ENCODE data around the gene FBN1. TPM values are rescaled to one million over a fixed set of nuclear protein-coding genes. Genes with fewer than 3 reads are reported as not detected.

The FBN1 gene
- total RNA-seq, 2 experiments from 2014 or later: 1.3 to 1.7 TPM

GRCh38 chr15:48375767-48376166 lies 269.7 kb downstream of the FBN1 start:
- POLR2A ChIA-PET: no interaction called here
- Mint-ChIP-seq H3K27me3 (peaks cover 33% of the 10 kb centered on the region), H3K9me3 (peaks cover 2% of the 10 kb centered on the region)

DNA sequence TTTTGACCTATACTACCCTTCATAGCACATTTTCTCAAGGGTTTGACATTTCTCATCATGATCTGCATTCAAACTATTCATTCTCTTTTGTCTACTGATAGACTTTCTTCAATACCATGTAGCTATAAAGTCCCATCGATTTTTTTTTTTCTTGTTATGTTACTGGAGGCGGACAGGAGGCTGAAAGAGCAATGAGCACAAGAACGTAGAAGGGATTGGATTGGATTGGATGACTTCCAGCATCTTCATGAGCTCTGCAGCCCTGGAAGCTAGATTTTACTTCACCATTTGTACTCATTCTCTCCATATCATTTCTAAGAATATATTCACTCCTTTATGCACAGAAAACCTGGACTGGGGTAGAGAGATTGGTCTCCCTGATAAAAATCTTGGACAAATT lies 271.0 kb downstream of the FBN1 start:
- peaks cover 32% of the 10 kb centered on the region for H3K27me3 Mint-ChIP-seq
- H3K9me3 Mint-ChIP-seq: peaks cover 2% of the 10 kb centered on the region
- H3K36me3 Mint-ChIP-seq (ENCODE audit: low read depth): no peaks in the 10 kb centered on the region
- no peak for DNase-seq
- CTCF ChIA-PET: no interaction called here
- POLR2A ChIA-PET: no interaction called here
- no peak overlapping the region for H3K27ac Mint-ChIP-seq
- no peak overlapping the region for H3K4me3 Mint-ChIP-seq
- no peaks in the 10 kb centered on the region for H3K4me1 Mint-ChIP-seq

More at GRCh38 chr15:48375767-48376166, 269.7 kb downstream of the FBN1 start:
- CTCF ChIA-PET: no interaction called here
- Mint-ChIP-seq H3K4me3 (no peak overlapping the region), H3K4me1 (no peaks in the 10 kb centered on the region), H3K36me3 (ENCODE audit: low read depth) (no peaks in the 10 kb centered on the region), H3K27ac (no peak overlapping the region)
- DNase-seq: no peak

DNA sequence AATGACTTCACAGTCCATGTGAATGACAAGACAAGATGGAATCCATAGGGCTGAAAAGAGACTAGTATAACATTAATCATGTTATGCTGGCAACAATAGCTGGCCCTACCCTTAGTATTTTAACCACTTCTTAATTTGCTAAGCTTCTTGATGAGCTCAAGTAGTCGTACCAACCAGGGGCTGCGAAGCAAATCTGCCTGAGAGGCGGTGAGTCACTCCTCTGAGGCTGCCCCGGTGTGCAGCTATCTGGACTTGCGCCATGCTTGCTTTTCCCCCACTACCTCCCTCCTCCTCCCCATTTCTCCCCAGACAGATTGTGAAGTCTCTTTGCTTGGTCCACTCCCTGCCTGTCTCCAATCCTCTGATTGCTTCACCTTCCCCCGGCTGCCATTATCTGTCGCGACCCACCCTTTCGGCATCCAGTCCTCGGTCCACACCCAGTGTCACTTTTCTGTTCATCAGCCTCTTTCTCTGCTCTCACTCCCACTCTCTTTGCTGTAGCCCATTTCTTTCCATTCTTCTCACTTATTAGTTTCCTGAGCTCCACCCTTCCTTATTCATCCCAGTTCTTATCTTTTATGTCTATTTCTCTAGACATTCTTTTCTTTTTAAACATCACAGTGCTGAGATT lies 271.6 kb downstream of the FBN1 start:
- no peaks in the 10 kb centered on the region for H3K4me1 Mint-ChIP-seq
- peaks cover 32% of the 10 kb centered on the region for H3K27me3 Mint-ChIP-seq
- H3K4me3 Mint-ChIP-seq: no peak overlapping the region
- peaks cover 2% of the 10 kb centered on the region for H3K9me3 Mint-ChIP-seq
- ChIA-PET CTCF (no interaction called here), POLR2A (no interaction called here)
- H3K36me3 Mint-ChIP-seq (ENCODE audit: low read depth): no peaks in the 10 kb centered on the region
- DNase-seq: no peak
- H3K27ac Mint-ChIP-seq: no peak overlapping the region

DNA sequence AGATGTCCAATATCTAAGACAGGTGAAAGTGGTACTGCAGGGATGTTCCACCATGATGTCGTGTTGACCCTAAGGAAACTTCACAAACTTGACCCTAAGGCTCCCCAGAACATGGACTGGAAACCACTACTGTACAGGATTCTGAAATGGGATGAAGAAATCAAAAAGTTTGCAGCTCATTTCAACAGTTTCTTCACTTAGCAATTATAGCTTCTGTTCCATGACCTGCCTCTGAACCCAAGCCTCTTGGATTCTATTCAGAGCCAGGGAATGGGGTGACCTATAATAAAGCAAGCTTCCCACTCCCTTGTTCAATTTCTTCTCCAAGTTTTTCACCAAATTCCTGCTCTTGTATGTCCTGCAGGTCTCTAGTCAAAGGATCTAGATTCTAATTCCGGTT lies 273.5 kb downstream of the FBN1 start:
- no peak overlapping the region for H3K27ac Mint-ChIP-seq
- POLR2A ChIA-PET: no interaction called here

DNA sequence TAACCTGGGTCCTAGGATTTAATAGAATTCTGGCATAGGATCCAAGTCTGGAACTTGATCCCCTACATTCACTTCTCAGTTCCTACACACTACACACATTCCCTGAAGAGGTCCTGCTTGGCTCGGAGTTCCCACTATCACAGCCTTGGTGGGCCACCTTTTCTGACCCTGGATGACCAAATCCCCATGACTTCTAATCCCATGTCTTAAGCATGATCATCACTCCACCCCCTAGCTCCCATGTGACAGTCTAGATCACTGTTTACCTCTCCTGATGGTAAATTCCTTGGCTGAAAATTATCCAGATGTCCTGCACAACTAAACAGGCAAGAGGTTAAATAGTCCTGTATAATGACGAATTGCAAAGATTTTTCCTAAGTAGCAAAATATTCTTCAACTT lies 274.0 kb downstream of the FBN1 start:
- no peaks in the 10 kb centered on the region for H3K36me3 Mint-ChIP-seq (ENCODE audit: low read depth)
- H3K4me1 Mint-ChIP-seq: no peaks in the 10 kb centered on the region
- DNase-seq: no peak
- no peak overlapping the region for H3K4me3 Mint-ChIP-seq
- ChIA-PET POLR2A (no interaction called here), CTCF (interaction anchor here (1.3 to 1.8 kb wide), 2 partner anchors 13 to 19 kb away, joined by 4 read pairs; no protein-coding TSS in a partner anchor)
- peaks cover 35% of the 10 kb centered on the region for H3K27me3 Mint-ChIP-seq
- no peaks in the 10 kb centered on the region for H3K9me3 Mint-ChIP-seq
- H3K27ac Mint-ChIP-seq: no peak overlapping the region

More for the DNA sequence above, 273.5 kb downstream of the FBN1 start:
- no peak for DNase-seq
- no peak overlapping the region for H3K4me3 Mint-ChIP-seq
- H3K9me3 Mint-ChIP-seq: peaks cover under 1% of the 10 kb centered on the region
- H3K4me1 Mint-ChIP-seq: no peaks in the 10 kb centered on the region
- peaks cover 30% of the 10 kb centered on the region for H3K27me3 Mint-ChIP-seq
- H3K36me3 Mint-ChIP-seq (ENCODE audit: low read depth): no peaks in the 10 kb centered on the region
- CTCF ChIA-PET: interaction anchor here (1.3 to 1.8 kb wide), 2 partner anchors 14 to 20 kb away, joined by 4 read pairs; no protein-coding TSS in a partner anchor

DNA sequence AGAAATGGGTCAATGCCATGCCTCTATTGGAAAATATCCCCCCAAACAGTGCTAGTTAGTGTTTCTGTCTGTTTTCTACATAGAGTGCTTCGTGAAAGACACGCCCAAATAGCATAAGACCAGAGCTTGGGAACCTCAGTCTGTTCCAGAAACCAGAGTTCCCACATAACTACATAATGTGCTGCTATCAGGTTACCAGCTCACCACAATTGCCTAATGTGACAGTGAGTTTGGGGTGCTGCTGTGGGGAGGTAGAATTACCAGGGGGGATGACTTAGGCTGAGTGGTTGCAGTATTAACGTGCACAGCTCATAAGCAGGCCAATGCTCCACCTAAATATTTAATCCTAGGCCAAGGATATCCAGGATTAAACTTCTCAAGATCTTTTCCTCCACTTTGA lies 275.0 kb downstream of the FBN1 start:
- CTCF ChIA-PET: interaction anchor here (1.8 kb wide), 1 partner anchor 12 kb away, joined by 4 read pairs; no protein-coding TSS in a partner anchor

DNA sequence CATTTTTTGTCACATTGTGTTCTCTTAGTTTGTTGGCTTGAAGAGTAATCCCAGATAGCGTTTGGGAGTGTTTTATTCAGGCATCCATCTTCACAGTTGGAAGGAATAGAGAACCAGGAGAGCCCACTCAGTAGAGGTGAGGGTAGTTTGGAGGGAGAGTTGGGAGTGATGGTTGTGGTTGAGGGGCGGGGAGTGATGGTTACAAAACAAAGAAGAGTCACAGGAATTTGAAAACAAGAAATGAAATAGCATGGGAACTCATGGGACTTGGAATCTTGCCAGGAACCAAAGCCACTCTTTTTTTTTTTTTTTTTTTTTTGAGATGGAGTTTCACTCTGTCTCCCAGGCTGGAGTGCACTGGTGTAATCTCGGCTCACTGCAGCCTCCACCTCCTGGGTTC lies 278.0 kb downstream of the FBN1 start:
- ChIA-PET POLR2A (no interaction called here), CTCF (no interaction called here)
- H3K4me1 Mint-ChIP-seq: no peaks in the 10 kb centered on the region
- H3K9me3 Mint-ChIP-seq: no peaks in the 10 kb centered on the region
- DNase-seq: no peak
- H3K36me3 Mint-ChIP-seq (ENCODE audit: low read depth): no peaks in the 10 kb centered on the region
- H3K27ac Mint-ChIP-seq: no peak overlapping the region
- peaks cover 25% of the 10 kb centered on the region for H3K27me3 Mint-ChIP-seq
- H3K4me3 Mint-ChIP-seq: no peak overlapping the region

More for the DNA sequence above, 275.0 kb downstream of the FBN1 start:
- H3K4me3 Mint-ChIP-seq: no peak overlapping the region
- no peaks in the 10 kb centered on the region for H3K9me3 Mint-ChIP-seq
- H3K27me3 Mint-ChIP-seq: peaks cover 33% of the 10 kb centered on the region
- no peaks in the 10 kb centered on the region for H3K36me3 Mint-ChIP-seq (ENCODE audit: low read depth)
- H3K27ac Mint-ChIP-seq: no peak overlapping the region
- H3K4me1 Mint-ChIP-seq: no peaks in the 10 kb centered on the region
- POLR2A ChIA-PET: no interaction called here
- DNase-seq: no peak

- Mint-ChIP-seq H3K36me3 (ENCODE audit: low read depth) (no peaks in the 10 kb centered on the region), H3K27me3 (peaks cover 25% of the 10 kb centered on the region), H3K4me3 (no peak overlapping the region), H3K27ac (no peak overlapping the region), H3K9me3 (no peaks in the 10 kb centered on the region), H3K4me1 (no peaks in the 10 kb centered on the region)
- ChIA-PET POLR2A (no interaction called here), CTCF (no interaction called here)
- no peak for DNase-seq
Measured at GRCh38 chr15:48366584-48367312, 278.8 kb downstream of the FBN1 start.

DNA sequence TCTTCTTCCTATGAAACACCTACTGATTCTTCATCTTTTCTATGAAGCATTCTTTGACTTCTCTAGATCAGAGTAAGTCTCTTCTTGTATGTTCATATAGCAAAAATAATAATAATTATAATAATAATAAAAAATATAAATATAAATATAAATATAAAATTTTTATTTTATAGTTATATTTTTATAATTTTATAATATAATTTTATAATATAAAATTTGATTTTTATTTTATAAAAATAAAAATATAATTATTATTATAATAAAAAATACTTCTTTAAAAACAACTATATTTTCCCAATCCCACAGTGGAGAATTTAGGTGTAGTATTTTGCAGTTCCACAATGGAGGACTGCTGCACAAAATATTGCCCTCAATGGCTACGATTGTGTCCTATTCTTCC lies 279.9 kb downstream of the FBN1 start:
- H3K27ac Mint-ChIP-seq: no peak overlapping the region
- H3K4me1 Mint-ChIP-seq: peaks cover 2% of the 10 kb centered on the region
- no peaks in the 10 kb centered on the region for H3K36me3 Mint-ChIP-seq (ENCODE audit: low read depth)
- DNase-seq: no peak
- POLR2A ChIA-PET: no interaction called here
- peaks cover 22% of the 10 kb centered on the region for H3K27me3 Mint-ChIP-seq
- H3K9me3 Mint-ChIP-seq: no peaks in the 10 kb centered on the region
- no peak overlapping the region for H3K4me3 Mint-ChIP-seq
- CTCF ChIA-PET: no interaction called here

- Mint-ChIP-seq H3K9me3 (no peaks in the 10 kb centered on the region), H3K4me1 (peaks cover 7% of the 10 kb centered on the region)
- POLR2A ChIA-PET: no interaction called here
Measured at GRCh38 chr15:48363474-48363873, 282.0 kb downstream of the FBN1 start.

DNA sequence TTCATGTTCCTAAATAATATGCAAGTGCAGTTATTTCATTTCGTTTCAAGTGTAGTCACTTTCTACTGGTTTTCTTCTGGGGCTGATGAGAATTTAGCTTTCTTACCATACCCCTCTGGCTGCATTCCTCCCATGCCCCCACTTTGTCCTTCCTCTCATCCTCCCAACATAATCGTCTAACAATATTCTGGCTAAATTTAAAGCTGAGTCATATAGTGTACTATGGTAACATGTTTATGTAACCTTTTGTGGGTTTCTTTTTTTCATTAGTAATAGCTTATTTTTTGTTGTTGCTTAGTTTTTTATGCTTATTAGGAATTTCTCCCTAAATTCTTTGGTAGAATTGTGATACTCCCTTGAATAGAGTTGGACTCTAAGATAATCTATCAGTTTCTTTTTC lies 283.8 kb downstream of the FBN1 start:
- ChIA-PET POLR2A (no interaction called here), CTCF (interaction anchor here (1.2 kb wide), 1 partner anchor 9 kb away, joined by 3 read pairs; no protein-coding TSS in a partner anchor)
- Mint-ChIP-seq H3K4me1 (peaks cover 11% of the 10 kb centered on the region), H3K36me3 (ENCODE audit: low read depth) (no peaks in the 10 kb centered on the region), H3K27me3 (peaks cover 14% of the 10 kb centered on the region), H3K4me3 (no peak overlapping the region), H3K9me3 (no peaks in the 10 kb centered on the region), H3K27ac (no peak overlapping the region)
- no peak for DNase-seq

More at GRCh38 chr15:48363474-48363873, 282.0 kb downstream of the FBN1 start:
- no peaks in the 10 kb centered on the region for H3K36me3 Mint-ChIP-seq (ENCODE audit: low read depth)
- no peak overlapping the region for H3K4me3 Mint-ChIP-seq
- H3K27me3 Mint-ChIP-seq: peaks cover 19% of the 10 kb centered on the region
- no peak for DNase-seq
- H3K27ac Mint-ChIP-seq: no peak overlapping the region
- CTCF ChIA-PET: no interaction called here

- peaks cover 11% of the 10 kb centered on the region for H3K4me1 Mint-ChIP-seq
- CTCF ChIA-PET: no interaction called here
- H3K36me3 Mint-ChIP-seq (ENCODE audit: low read depth): no peaks in the 10 kb centered on the region
- no peaks in the 10 kb centered on the region for H3K9me3 Mint-ChIP-seq
- no peak overlapping the region for H3K4me3 Mint-ChIP-seq
- no peak for DNase-seq
- H3K27ac Mint-ChIP-seq: no peak overlapping the region
- POLR2A ChIA-PET: no interaction called here
- peaks cover 10% of the 10 kb centered on the region for H3K27me3 Mint-ChIP-seq
Measured at GRCh38 chr15:48360841-48361240, 284.7 kb downstream of the FBN1 start.

All from activated CD4-positive, alpha-beta memory T cell treated with anti-CD3 and anti-CD28 coated beads, Interleukin-2, amount 10 ng/mL, durations not matched to agents 7 days and 5 days (primary cell).